Skeletal muscle satellite cell (primary cell): ENCODE results near the gene TOR3A.

ENCODE experiments used
- H3K27me3 ChIP-seq: 2 replicates; pipeline ENCODE4 v1.7.0; 2013; ENCODE audit warnings: low read length; ENCODE audit not compliant: control insufficient read depth, insufficient read depth
- H3K36me3 ChIP-seq: 2 replicates; pipeline ENCODE4 v1.7.0; 2013; ENCODE audit warnings: mild to moderate bottlenecking, control low read depth, low read length; ENCODE audit not compliant: insufficient read depth
- H3K4me1 ChIP-seq: 2 replicates; pipeline ENCODE4 v1.7.0; 2013; ENCODE audit warnings: low read length; ENCODE audit not compliant: control insufficient read depth, insufficient read depth
- H3K4me2 ChIP-seq: 2 replicates; pipeline ENCODE4 v1.7.0; 2013; ENCODE audit warnings: mild to moderate bottlenecking, low read length
- H3K4me3 ChIP-seq: 2 replicates; pipeline ENCODE4 v1.7.0; 2013; ENCODE audit warnings: low read length
- H3K9ac ChIP-seq: 2 replicates; pipeline ENCODE4 v1.7.0; 2013; ENCODE audit warnings: mild to moderate bottlenecking, low read depth, low read length, moderate library complexity
- H3K9me3 ChIP-seq: replicated peaks from 2 replicates; pipeline ENCODE4 v1.7.0; 2013; ENCODE audit warnings: mild to moderate bottlenecking, control low read depth, low read length

The TOR3A gene

GRCh38 chr1:179047636-179047997 lies 34.3 kb upstream of the TOR3A start:
- no peak overlapping the region for H3K4me2 ChIP-seq

GRCh38 chr1:179048339-179049124 lies 33.3 kb upstream of the TOR3A start:
- no peak overlapping the region for H3K9ac ChIP-seq
- no peak overlapping the region for H3K4me2 ChIP-seq
- H3K27me3 ChIP-seq = no peaks in the 10 kb centered on the region
- no peak overlapping the region for H3K4me3 ChIP-seq
- peaks cover 11% of the 10 kb centered on the region for H3K4me1 ChIP-seq
- no peaks in the 10 kb centered on the region for H3K36me3 ChIP-seq
- no peaks in the 10 kb centered on the region for H3K9me3 ChIP-seq

More at GRCh38 chr1:179047636-179047997, 34.3 kb upstream of the TOR3A start:
- H3K9me3 ChIP-seq = no peaks in the 10 kb centered on the region
- H3K9ac ChIP-seq = no peak overlapping the region
- no peaks in the 10 kb centered on the region for H3K27me3 ChIP-seq
- H3K4me3 ChIP-seq = no peak overlapping the region
- H3K4me1 ChIP-seq = peaks cover 11% of the 10 kb centered on the region
- H3K36me3 ChIP-seq = no peaks in the 10 kb centered on the region

- peaks cover 2% of the 10 kb centered on the region for H3K4me1 ChIP-seq
- no peaks in the 10 kb centered on the region for H3K27me3 ChIP-seq
- no peaks in the 10 kb centered on the region for H3K9me3 ChIP-seq
- H3K9ac ChIP-seq = no peak overlapping the region
- peaks cover 6% of the 10 kb centered on the region for H3K36me3 ChIP-seq
- no peak overlapping the region for H3K4me2 ChIP-seq
- no peak overlapping the region for H3K4me3 ChIP-seq
These were observed 29.1 kb upstream of the TOR3A start for GRCh38 chr1:179052776-179053175.

GRCh38 chr1:179053486-179053885 lies 28.4 kb upstream of the TOR3A start:
- Histone ChIP-seq H3K36me3 (peaks cover 6% of the 10 kb centered on the region), H3K27me3 (no peaks in the 10 kb centered on the region), H3K9ac (no peak overlapping the region), H3K4me3 (no peak overlapping the region), H3K4me1 (peaks cover 6% of the 10 kb centered on the region), H3K9me3 (no peaks in the 10 kb centered on the region), H3K4me2 (no peak overlapping the region)

GRCh38 chr1:179055937-179056336 lies 25.9 kb upstream of the TOR3A start:
- H3K4me2 ChIP-seq = no peak overlapping the region
- no peaks in the 10 kb centered on the region for H3K27me3 ChIP-seq
- no peak overlapping the region for H3K4me3 ChIP-seq
- H3K9ac ChIP-seq = no peak overlapping the region
- H3K4me1 ChIP-seq = peaks cover 16% of the 10 kb centered on the region
- no peaks in the 10 kb centered on the region for H3K9me3 ChIP-seq
- peaks cover 10% of the 10 kb centered on the region for H3K36me3 ChIP-seq

GRCh38 chr1:179058487-179059483 lies 23.1 kb upstream of the TOR3A start:
- H3K4me3 ChIP-seq = peak overlapping the region; percentile 9
- no peaks in the 10 kb centered on the region for H3K27me3 ChIP-seq
- no peaks in the 10 kb centered on the region for H3K9me3 ChIP-seq
- H3K4me1 ChIP-seq = peaks cover 16% of the 10 kb centered on the region
- H3K4me2 ChIP-seq = peak overlapping the region; percentile 64
- peak overlapping the region; percentile 54 for H3K9ac ChIP-seq
- H3K36me3 ChIP-seq = peaks cover 12% of the 10 kb centered on the region

- H3K27me3 ChIP-seq = no peaks in the 10 kb centered on the region
- no peaks in the 10 kb centered on the region for H3K9me3 ChIP-seq
- no peak overlapping the region for H3K4me2 ChIP-seq
- peaks cover 16% of the 10 kb centered on the region for H3K4me1 ChIP-seq
- peaks cover 22% of the 10 kb centered on the region for H3K36me3 ChIP-seq
- H3K9ac ChIP-seq = no peak overlapping the region
- no peak overlapping the region for H3K4me3 ChIP-seq
These were observed 20.2 kb upstream of the TOR3A start for GRCh38 chr1:179061360-179062282.

- Histone ChIP-seq H3K9me3 (no peaks in the 10 kb centered on the region), H3K4me3 (no peak overlapping the region), H3K27me3 (no peaks in the 10 kb centered on the region), H3K4me2 (no peak overlapping the region), H3K36me3 (peaks cover 28% of the 10 kb centered on the region), H3K4me1 (no peaks in the 10 kb centered on the region), H3K9ac (no peak overlapping the region)
These were observed 15.4 kb upstream of the TOR3A start for GRCh38 chr1:179066471-179066870.

- no peaks in the 10 kb centered on the region for H3K9me3 ChIP-seq
- peaks cover 17% of the 10 kb centered on the region for H3K4me1 ChIP-seq
- H3K27me3 ChIP-seq = no peaks in the 10 kb centered on the region
- no peak overlapping the region for H3K4me2 ChIP-seq
- no peak overlapping the region for H3K9ac ChIP-seq
- no peak overlapping the region for H3K4me3 ChIP-seq
- H3K36me3 ChIP-seq = peaks cover 4% of the 10 kb centered on the region
These were observed 4.5 kb upstream of the TOR3A start for GRCh38 chr1:179077396-179077795.

- Histone ChIP-seq H3K4me3 (no peak overlapping the region), H3K36me3 (no peaks in the 10 kb centered on the region), H3K27me3 (no peaks in the 10 kb centered on the region), H3K9me3 (no peaks in the 10 kb centered on the region), H3K4me1 (peaks cover 28% of the 10 kb centered on the region), H3K4me2 (no peak overlapping the region), H3K9ac (no peak overlapping the region)
These were observed 2.6 kb upstream of the TOR3A start for GRCh38 chr1:179079113-179079761.
